HL-60 (cell line): Measurements from ENCODE around the gene GLRX3.

ENCODE experiments used
- DNase-seq, 2 experiments: peaks; one replicate each; pipeline ENCODE4 v3.0.0-alpha.2; 2010 to 2020; ENCODE audit warnings: low read depth in 1 of 2, low spot score in 1 of 2
- H3K27ac ChIP-seq: fragments of 250-450 bp; sonication (Bioruptor Pico); replicated peaks from 2 replicates; pipeline ENCODE4 v1.5.1; 2020; ENCODE audit warnings: mild to moderate bottlenecking, moderate library complexity
- H3K27me3 ChIP-seq: fragments of 250-450 bp; sonication (Bioruptor Pico); 2 replicates; pipeline ENCODE4 v1.5.1; 2021; ENCODE audit warnings: mild to moderate bottlenecking, moderate library complexity; ENCODE audit not compliant: insufficient read depth, poor library complexity, severe bottlenecking
- H3K4me3 ChIP-seq: replicated peaks from 2 replicates; pipeline ENCODE4 v1.5.1; 2011; ENCODE audit warnings: mild to moderate bottlenecking, control low read depth, low read length; ENCODE audit not compliant: insufficient read depth
- GABPA ChIP-seq: IDR thresholded peaks from 2 replicates; pipeline ENCODE4 v1.6.1; 2012; ENCODE audit warnings: low read depth
- POLR2AphosphoS5 ChIP-seq: IDR thresholded peaks from 2 replicates; pipeline ENCODE4 v1.6.1; 2012; ENCODE audit warnings: low read depth
- REST ChIP-seq: IDR thresholded peaks from 2 replicates; pipeline ENCODE4 v1.6.1; 2012; ENCODE audit warnings: low read depth; ENCODE audit not compliant: insufficient replicate concordance
- SPI1 ChIP-seq: IDR thresholded peaks from 2 replicates; pipeline ENCODE4 v1.6.1; 2012; ENCODE audit warnings: low read depth, mild to moderate bottlenecking, borderline replicate concordance
- TF ChIP-seq, protein P1 (sequence below): IDR thresholded peaks from one replicate; pipeline ENCODE4 v1.5.1; 2011; ENCODE audit warnings: low read length, control low read depth, inconsistent platforms; ENCODE audit not compliant: insufficient read depth

Gene GLRX3

GRCh38 chr10:130137659-130138478 lies 1.7 kb downstream of the GLRX3 start:
- DNase-seq, result no peak
- H3K4me3 ChIP-seq, result peak overlapping the region; percentile 86
- no peaks in the 10 kb centered on the region for H3K27me3 ChIP-seq
- no peak for TF ChIP-seq SPI1
- TF ChIP-seq POLR2AphosphoS5, result no peak
- no peak for TF ChIP-seq GABPA
- TF ChIP-seq, protein P1, sequence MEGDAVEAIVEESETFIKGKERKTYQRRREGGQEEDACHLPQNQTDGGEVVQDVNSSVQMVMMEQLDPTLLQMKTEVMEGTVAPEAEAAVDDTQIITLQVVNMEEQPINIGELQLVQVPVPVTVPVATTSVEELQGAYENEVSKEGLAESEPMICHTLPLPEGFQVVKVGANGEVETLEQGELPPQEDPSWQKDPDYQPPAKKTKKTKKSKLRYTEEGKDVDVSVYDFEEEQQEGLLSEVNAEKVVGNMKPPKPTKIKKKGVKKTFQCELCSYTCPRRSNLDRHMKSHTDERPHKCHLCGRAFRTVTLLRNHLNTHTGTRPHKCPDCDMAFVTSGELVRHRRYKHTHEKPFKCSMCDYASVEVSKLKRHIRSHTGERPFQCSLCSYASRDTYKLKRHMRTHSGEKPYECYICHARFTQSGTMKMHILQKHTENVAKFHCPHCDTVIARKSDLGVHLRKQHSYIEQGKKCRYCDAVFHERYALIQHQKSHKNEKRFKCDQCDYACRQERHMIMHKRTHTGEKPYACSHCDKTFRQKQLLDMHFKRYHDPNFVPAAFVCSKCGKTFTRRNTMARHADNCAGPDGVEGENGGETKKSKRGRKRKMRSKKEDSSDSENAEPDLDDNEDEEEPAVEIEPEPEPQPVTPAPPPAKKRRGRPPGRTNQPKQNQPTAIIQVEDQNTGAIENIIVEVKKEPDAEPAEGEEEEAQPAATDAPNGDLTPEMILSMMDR, result no peak
- TF ChIP-seq REST, result no peak
- H3K27ac ChIP-seq, result peak overlapping the region; percentile 70

GRCh38 chr10:130138479-130138866 lies 2.3 kb downstream of the GLRX3 start:
- no peak overlapping the region for H3K27ac ChIP-seq
- no peaks in the 10 kb centered on the region for H3K27me3 ChIP-seq
- no peak overlapping the region for H3K4me3 ChIP-seq
- no peak for DNase-seq
- TF ChIP-seq POLR2AphosphoS5, result no peak
- TF ChIP-seq GABPA, result no peak
- no peak for TF ChIP-seq REST
- TF ChIP-seq SPI1, result no peak
- TF ChIP-seq, protein P1, result no peak

DNA sequence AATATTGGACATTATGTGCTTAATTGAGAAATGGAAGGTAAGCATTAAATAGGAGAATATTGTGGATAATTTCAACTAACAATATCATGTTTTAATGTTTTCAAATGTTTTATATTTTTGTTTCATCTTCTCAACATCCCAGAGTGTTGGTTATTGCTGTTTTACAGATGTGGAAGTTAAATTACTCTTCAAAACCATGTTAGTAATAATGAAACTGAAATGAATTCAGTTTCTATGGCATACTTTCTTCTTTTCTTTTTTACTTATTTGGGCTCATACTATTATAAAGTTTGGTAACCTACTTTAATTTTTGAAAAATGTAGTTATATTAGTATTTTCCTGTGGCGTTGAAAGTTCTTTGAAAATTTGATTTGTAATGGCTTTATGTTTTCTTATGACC lies 4.2 kb downstream of the GLRX3 start:
- TF ChIP-seq REST (no peak), POLR2AphosphoS5 (no peak), SPI1 (no peak), GABPA (no peak)
- TF ChIP-seq, protein P1, result no peak
- no peak overlapping the region for H3K27ac ChIP-seq
- H3K27me3 ChIP-seq, result no peaks in the 10 kb centered on the region
- no peak overlapping the region for H3K4me3 ChIP-seq
- DNase-seq, result no peak
